Activated naive CD8-positive, alpha-beta T cell (primary cell): ENCODE measurements around the gene OR9A4.

Experiments
- H3K27ac Mint-ChIP-seq: one replicate; pipeline ENCODE4 v1.8.0; 2021; ENCODE audit warnings: mixed read lengths
- H3K27me3 Mint-ChIP-seq: one replicate; pipeline ENCODE4 v1.8.0; 2021; ENCODE audit warnings: mixed read lengths
- H3K36me3 Mint-ChIP-seq: one replicate; pipeline ENCODE4 v1.8.0; 2021; ENCODE audit warnings: mixed read lengths
- H3K4me1 Mint-ChIP-seq: one replicate; pipeline ENCODE4 v1.8.0; 2021; ENCODE audit warnings: low read depth, mixed read lengths
- H3K4me3 Mint-ChIP-seq: one replicate; pipeline ENCODE4 v1.8.0; 2021; ENCODE audit warnings: mild to moderate bottlenecking, mixed read lengths
- H3K9me3 Mint-ChIP-seq: one replicate; pipeline ENCODE4 v1.8.0; 2021; ENCODE audit warnings: low read depth, mixed read lengths

Gene OR9A4

DNA sequence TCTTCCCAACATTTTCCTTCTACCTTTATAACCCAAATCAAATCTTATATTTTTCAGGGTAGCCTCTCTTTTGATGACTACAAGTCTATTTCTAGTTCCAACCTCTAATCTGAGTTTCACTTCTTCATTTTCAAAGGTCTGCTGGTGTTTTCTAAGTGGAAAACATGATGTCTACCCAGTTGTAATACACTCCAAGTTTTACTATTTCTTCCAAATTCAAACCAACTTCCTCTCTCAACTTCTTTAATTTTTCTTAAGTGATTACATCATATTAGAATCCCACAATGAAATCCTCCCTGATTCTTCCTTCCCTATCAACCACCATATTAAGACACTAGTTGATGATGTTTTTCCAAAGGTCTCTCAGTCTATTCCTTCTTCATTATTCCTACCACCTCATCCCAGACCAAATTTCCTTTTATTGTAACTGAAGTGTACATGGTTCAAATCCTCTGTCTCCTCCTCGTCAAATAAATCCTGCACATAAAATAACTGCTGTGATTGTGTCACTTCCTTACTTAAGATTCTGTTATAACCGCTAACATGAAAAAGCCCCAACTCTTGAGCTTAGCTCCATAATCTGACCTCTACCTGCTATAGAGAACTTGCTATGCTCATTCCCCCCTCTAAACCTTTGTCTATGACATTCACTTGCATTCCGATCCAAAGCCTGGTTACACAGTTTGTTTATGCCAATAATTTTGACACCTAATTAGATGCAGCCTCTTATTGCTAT is 44.7 kb downstream of the OR9A4 start:
- Mint-ChIP-seq H3K36me3 (no peaks in the 10 kb centered on the region), H3K4me3 (no peak overlapping the region), H3K27ac (no peak overlapping the region)

More for the DNA sequence above, 44.7 kb downstream of the OR9A4 start:
- Mint-ChIP-seq H3K27me3 (peaks cover 2% of the 10 kb centered on the region), H3K9me3 (no peaks in the 10 kb centered on the region), H3K4me1 (no peaks in the 10 kb centered on the region)
